ENCODE data around the gene EXD2.
"Not testable (repeated sequence)": the region's sequence is repeated elsewhere in the genome, so short reads cannot be mapped to it uniquely, and the experiment has no call there.

The EXD2 gene

DNA sequence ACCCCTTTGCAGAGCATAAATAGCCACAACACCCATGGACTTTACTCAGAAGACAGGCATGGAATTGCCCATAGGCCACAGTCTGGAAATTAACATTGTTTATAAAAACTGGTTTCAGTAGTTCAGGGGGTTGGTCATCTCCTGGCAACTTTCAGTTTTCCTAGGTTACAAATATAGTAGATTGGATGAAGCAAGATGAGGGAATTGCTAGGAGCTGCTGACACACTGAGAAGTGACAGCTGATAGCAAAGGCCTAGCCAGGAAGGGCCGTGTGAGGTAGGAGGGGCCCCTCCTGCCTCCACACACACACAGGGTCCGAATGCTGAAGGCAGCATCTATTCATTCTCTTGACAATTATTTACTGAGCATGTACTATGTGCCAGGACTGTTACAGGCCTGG is 76.9 kb downstream of the EXD2 start:
- Mint-ChIP-seq H3K27ac (no peak overlapping the region), H3K36me3 (no peaks in the 10 kb centered on the region), H3K4me1 (no peaks in the 10 kb centered on the region), H3K27me3 (peaks cover 9% of the 10 kb centered on the region), H3K9me3 (no peaks in the 10 kb centered on the region), H3K4me3 (no peak overlapping the region)
- no peak for DNase-seq (ENCODE audit: low spot score in 2 of 2)
- ATAC-seq (ENCODE audit: low read depth): no peak

DNA sequence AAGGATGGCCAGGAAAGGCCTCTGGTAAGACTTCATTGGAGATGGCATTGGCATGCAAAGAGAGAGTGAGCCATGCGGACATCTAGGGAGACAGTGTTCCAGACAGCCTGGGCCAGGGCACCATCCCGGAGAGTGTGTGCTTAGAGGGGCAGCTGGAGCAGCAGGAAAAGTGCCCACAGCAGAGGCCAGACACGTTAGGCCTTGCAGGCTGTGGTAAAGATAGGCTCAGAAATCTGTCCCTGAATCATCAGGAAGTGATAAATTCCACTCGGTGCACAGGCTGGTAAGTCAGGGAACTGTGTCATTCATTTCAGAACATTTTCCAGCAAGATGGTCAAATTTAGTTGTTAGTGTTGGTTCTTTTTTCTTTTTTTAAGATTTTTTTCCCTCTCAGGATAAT is 77.5 kb downstream of the EXD2 start:
- ATAC-seq (ENCODE audit: low read depth) (no peak), DNase-seq (ENCODE audit: low spot score in 2 of 2) (no peak)
- peaks cover 10% of the 10 kb centered on the region for H3K27me3 Mint-ChIP-seq
- no peak overlapping the region for H3K4me3 Mint-ChIP-seq
- no peak overlapping the region for H3K27ac Mint-ChIP-seq
- no peaks in the 10 kb centered on the region for H3K4me1 Mint-ChIP-seq
- H3K36me3 Mint-ChIP-seq: no peaks in the 10 kb centered on the region
- H3K9me3 Mint-ChIP-seq: no peaks in the 10 kb centered on the region

DNA sequence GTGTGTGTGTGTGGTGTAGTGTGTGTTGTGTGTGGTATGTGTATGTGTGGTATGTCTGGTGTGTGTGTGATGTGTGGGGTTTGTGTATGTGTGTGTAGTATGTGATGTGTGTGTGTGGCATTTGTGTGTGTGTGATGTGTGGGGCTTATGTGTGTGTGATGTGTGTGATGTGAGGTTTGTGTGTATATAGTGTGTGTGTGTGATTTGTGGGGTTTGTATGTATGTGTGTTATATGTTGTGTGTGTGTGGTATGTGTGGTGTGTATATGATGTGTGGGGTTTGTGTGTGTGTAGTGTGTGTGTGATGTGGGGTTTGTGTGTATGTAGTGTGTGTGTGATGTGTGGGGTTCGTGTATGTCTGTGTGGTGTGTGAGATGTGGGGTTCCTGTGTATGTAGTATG is 78.1 kb downstream of the EXD2 start:
- no peak for ATAC-seq (ENCODE audit: low read depth)
- Mint-ChIP-seq H3K27me3 (peaks cover 10% of the 10 kb centered on the region), H3K27ac (no peak overlapping the region)

DNA sequence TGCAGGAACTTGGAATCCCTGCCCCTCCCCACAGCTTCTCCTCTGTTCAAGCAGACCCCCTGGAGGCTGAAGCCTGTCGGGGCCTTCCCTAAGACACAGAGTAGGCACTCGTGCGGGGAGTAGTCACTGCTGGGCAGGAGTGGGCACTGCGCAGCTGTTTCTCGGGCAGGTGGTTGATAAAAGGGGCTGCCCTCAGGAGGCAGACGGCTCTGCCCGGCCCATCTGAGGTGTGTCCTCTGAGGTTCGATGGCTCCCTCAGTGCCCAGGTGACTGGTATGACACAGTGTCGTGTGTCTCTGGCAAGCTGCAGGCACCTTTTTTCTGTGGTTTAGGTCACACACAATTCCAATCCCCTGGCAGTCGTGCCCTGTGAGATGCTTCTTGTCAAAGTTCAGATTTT is 78.8 kb downstream of the EXD2 start:
- no peaks in the 10 kb centered on the region for H3K9me3 Mint-ChIP-seq
- no peak for DNase-seq (ENCODE audit: low spot score in 2 of 2)
- no peak overlapping the region for H3K27ac Mint-ChIP-seq
- no peak for ATAC-seq (ENCODE audit: low read depth)
- H3K4me1 Mint-ChIP-seq: no peaks in the 10 kb centered on the region
- no peaks in the 10 kb centered on the region for H3K36me3 Mint-ChIP-seq
- no peak overlapping the region for H3K4me3 Mint-ChIP-seq
- H3K27me3 Mint-ChIP-seq: peaks cover 13% of the 10 kb centered on the region

More for the DNA sequence above, 78.1 kb downstream of the EXD2 start:
- Mint-ChIP-seq H3K4me1 (no peaks in the 10 kb centered on the region), H3K9me3 (no peaks in the 10 kb centered on the region), H3K36me3 (no peaks in the 10 kb centered on the region), H3K4me3 (no peak overlapping the region)
- no peak for DNase-seq (ENCODE audit: low spot score in 2 of 2)

DNA sequence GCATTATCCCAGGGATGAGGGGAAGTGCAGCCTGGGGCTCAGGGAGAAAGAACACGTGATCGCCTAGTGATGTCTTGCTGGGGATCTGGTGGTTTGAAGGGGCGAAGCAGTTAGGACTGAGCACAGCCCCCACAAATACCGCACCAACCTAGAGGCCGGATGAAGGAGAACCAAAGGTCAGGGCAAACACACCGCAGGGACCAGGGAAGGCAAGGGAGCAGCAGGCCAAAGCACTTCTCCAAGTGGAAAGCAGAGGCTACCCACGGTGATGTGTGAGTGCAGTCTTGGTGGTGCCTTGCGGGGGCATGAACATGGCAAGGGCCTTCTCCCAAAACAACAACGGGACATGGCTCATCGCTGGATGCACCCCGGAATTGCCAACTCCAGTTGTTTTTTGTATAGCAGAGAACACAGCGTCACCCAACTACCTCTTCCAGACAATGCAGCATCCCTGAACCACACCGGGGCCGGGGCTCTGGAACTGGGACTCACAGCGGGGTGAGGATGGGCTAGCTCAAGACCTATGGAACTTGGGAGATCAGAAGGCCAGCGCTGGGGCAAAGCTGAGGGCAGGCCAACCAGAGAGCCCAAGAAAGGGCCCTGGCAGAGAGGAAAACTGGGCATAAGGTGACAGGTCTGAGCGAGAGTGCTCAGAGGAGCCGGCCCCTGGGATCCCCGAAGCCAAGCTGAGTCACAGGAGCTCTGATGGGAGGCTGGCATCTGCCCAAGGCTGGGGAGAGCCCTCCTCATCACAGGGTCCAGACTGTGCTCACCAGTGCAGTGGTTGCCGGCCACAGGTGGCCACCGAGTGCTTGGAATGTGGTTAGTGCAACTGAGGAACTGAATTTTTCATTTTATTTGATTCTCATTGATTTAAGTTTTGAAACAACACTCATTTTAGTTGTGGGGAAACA is 79.8 kb downstream of the EXD2 start:
- peaks cover 9% of the 10 kb centered on the region for H3K27me3 Mint-ChIP-seq
- H3K4me1 Mint-ChIP-seq: no peaks in the 10 kb centered on the region
- ATAC-seq (ENCODE audit: low read depth): no peak
- no peak overlapping the region for H3K4me3 Mint-ChIP-seq
- DNase-seq (ENCODE audit: low spot score in 2 of 2): no peak
- no peaks in the 10 kb centered on the region for H3K36me3 Mint-ChIP-seq
- peaks cover under 1% of the 10 kb centered on the region for H3K9me3 Mint-ChIP-seq
- no peak overlapping the region for H3K27ac Mint-ChIP-seq

DNA sequence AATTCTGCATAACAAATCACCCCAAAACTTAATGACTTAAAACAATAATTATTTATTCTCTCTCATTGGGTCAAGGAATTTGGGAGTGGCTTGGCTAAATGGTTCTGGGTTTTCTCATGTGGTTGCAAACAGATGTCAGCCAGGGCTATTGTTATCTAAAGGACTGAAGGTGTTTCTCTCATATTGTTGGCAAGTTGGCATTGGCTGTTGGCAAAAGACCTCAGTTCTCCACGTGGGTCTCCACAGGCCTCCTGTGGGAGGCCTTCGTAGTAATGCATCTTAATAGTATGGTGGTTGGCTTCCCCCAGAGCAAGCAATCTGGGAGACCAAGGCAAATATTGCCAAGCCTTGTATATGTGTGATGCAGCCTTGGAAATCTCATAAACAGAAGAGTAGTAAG is 83.0 kb downstream of the EXD2 start:
- Mint-ChIP-seq H3K4me3 (no peak overlapping the region), H3K4me1 (no peaks in the 10 kb centered on the region), H3K36me3 (no peaks in the 10 kb centered on the region), H3K27ac (no peak overlapping the region), H3K27me3 (peaks cover 9% of the 10 kb centered on the region), H3K9me3 (peaks cover 1% of the 10 kb centered on the region)
- DNase-seq (ENCODE audit: low spot score in 2 of 2): no peak
- ATAC-seq (ENCODE audit: low read depth): no peak

DNA sequence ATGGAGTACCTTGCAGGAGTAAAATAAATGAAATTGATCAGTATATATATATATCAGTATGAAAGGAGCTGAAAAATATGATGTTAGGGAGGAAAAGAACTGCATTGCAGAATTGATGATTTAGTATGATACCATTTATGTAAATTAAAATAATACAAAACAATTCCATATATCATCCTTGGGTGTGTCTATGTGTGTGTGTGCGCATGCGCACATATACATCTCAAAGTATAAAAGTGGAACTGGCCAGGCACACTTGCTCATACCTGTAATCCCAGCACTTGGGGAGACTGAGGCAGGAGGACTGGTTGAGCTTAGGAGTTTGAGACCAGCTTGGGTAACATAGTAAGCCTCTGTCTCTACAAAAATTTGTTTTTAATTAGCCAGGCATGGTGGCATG is 84.0 kb downstream of the EXD2 start:
- H3K4me3 Mint-ChIP-seq: no peak overlapping the region
- DNase-seq (ENCODE audit: low spot score in 2 of 2) (no peak), ATAC-seq (ENCODE audit: low read depth) (no peak)
- peaks cover 1% of the 10 kb centered on the region for H3K9me3 Mint-ChIP-seq
- peaks cover 11% of the 10 kb centered on the region for H3K27me3 Mint-ChIP-seq
- H3K36me3 Mint-ChIP-seq: no peaks in the 10 kb centered on the region
- H3K4me1 Mint-ChIP-seq: no peaks in the 10 kb centered on the region
- H3K27ac Mint-ChIP-seq: no peak overlapping the region

DNA sequence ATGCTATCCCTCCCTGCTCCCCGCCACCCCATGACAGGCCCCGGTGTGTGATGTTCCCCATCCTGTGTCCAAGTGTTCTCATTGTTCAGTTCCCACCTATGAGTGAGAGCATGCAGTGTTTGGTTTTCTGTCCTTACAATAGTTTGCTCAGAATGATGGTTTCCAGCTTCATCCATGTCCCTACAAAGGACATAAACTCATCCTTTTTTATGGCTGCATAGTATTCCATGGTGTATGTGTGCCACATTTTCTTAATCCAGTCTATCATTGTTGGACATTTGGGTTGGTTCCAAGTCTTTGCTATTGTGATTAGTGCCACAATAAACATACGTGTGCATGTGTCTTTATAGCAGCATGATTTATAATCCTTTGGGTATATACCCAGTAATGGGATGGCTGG is 86.1 kb downstream of the EXD2 start:
- not testable (repeated sequence) for H3K4me3 Mint-ChIP-seq; ATAC-seq (ENCODE audit: low read depth); H3K9me3 Mint-ChIP-seq; H3K27ac Mint-ChIP-seq; DNase-seq (ENCODE audit: low spot score in 2 of 2); H3K4me1 Mint-ChIP-seq; H3K36me3 Mint-ChIP-seq
- peaks cover 13% of the 10 kb centered on the region for H3K27me3 Mint-ChIP-seq

DNA sequence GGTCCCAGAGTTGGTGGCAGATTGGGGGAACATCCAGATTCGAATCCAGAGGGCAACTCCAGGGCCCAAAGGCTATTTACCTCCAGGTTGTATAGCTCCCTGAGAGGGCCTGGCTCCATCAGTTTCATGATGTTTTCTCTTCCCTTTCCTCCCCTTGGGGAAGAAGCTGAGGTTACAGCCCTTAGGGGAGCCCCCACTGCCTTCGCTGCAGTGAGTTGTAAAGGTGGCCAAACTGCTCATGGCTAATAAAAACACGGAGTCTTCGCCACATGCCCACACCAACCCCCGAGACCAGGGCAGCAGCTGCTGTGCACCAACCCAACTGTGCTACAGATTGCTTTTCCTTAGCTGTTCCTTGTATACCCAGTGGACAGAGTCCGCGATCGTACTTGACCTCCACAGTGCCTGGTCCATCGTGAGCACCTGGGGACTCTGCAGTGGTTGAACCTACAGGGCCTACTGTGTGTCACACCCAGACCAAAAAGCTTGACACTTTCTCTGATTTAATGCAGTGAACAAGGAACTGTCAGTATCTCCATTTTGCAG is 89.5 kb downstream of the EXD2 start:
- no peaks in the 10 kb centered on the region for H3K36me3 Mint-ChIP-seq
- H3K9me3 Mint-ChIP-seq: peaks cover 1% of the 10 kb centered on the region
- peaks cover 6% of the 10 kb centered on the region for H3K27me3 Mint-ChIP-seq
- DNase-seq (ENCODE audit: low spot score in 2 of 2): no peak
- H3K27ac Mint-ChIP-seq: no peak overlapping the region
- H3K4me1 Mint-ChIP-seq: no peaks in the 10 kb centered on the region
- H3K4me3 Mint-ChIP-seq: no peak overlapping the region
- no peak for ATAC-seq (ENCODE audit: low read depth)

DNA sequence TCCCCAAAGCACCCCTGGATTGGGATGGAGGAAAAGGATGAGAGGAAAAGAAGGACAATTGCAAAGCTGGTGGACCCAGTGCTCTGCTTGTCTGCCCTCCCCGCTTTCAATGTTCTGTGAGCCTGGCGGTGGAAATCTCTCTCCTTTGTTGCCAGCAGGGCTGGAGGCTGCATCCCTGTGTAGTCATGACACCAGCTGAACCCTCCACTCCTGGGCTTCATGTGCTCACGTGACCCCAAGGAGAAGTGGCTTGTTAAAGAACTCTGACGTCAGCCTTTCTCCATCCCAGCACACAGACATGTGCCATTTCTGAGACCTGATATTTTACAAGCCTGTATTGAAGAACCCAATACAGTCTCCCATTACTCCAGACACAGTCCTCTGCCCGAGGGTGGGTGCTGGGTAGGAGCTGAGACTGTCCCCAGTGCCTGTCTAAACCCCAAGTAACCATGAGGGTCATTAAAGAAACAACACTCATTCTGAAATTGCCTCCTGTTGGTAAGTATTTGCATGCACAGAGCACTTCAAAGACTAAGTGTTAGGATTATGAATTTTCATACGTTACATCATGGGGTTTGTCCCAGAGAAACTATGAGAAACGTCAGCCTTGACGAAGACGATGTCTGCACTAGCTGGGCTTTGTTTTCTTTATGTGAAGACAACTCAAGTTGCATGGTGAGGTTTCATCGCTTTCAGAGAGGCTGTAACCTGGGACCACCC is 90.3 kb downstream of the EXD2 start:
- Mint-ChIP-seq H3K27me3 (peaks cover 6% of the 10 kb centered on the region), H3K4me1 (no peaks in the 10 kb centered on the region), H3K36me3 (no peaks in the 10 kb centered on the region), H3K9me3 (no peaks in the 10 kb centered on the region), H3K27ac (no peak overlapping the region), H3K4me3 (no peak overlapping the region)
- ATAC-seq (ENCODE audit: low read depth): no peak
- no peak for DNase-seq (ENCODE audit: low spot score in 2 of 2)

DNA sequence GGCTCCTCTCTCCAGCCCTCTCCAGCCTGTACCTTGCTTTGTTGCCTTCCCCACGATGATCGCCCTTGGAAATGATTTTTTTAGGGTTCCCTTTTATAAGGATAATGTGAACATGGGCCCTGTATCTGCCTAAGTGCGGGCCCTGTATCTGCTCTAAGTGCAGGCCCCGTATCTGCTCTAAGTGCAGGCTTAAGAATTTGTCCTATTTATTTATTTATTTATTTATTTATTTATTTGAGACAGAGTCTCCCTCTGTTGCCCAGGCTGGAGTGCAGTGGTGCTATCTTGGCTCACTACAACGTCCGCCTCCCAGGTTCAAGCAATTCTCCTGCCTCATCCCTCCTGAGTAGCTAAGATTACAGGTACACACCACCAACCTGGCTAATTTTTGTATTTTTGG is 91.2 kb downstream of the EXD2 start:
- no peak for DNase-seq (ENCODE audit: low spot score in 2 of 2)
- no peaks in the 10 kb centered on the region for H3K4me1 Mint-ChIP-seq
- ATAC-seq (ENCODE audit: low read depth): no peak
- no peaks in the 10 kb centered on the region for H3K9me3 Mint-ChIP-seq
- no peaks in the 10 kb centered on the region for H3K36me3 Mint-ChIP-seq
- no peak overlapping the region for H3K4me3 Mint-ChIP-seq
- peaks cover 9% of the 10 kb centered on the region for H3K27me3 Mint-ChIP-seq
- H3K27ac Mint-ChIP-seq: no peak overlapping the region

DNA sequence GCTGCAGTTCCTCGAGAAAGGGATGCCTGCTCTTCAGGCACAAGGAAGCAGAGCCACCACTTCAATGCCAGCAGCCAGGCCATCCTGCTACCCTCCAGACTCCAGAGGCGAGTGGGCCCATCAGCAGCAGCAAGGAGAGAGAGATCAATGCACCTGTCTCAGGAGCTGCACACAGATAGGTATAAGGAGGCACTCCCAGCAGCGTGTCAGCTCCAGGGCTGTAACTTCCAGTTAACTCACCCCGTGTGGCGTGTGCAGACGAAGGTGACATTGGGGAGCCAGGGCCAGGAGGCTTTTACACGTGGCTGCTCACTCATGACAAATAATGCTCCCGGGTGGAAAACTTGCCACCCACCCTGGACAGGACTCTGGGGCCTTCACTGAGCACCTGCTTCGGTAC is 92.9 kb downstream of the EXD2 start:
- ATAC-seq (ENCODE audit: low read depth) (no peak), DNase-seq (ENCODE audit: low spot score in 2 of 2) (no peak)
- Mint-ChIP-seq H3K4me3 (no peak overlapping the region), H3K4me1 (no peaks in the 10 kb centered on the region), H3K9me3 (no peaks in the 10 kb centered on the region), H3K27me3 (peaks cover 9% of the 10 kb centered on the region), H3K36me3 (no peaks in the 10 kb centered on the region), H3K27ac (no peak overlapping the region)

DNA sequence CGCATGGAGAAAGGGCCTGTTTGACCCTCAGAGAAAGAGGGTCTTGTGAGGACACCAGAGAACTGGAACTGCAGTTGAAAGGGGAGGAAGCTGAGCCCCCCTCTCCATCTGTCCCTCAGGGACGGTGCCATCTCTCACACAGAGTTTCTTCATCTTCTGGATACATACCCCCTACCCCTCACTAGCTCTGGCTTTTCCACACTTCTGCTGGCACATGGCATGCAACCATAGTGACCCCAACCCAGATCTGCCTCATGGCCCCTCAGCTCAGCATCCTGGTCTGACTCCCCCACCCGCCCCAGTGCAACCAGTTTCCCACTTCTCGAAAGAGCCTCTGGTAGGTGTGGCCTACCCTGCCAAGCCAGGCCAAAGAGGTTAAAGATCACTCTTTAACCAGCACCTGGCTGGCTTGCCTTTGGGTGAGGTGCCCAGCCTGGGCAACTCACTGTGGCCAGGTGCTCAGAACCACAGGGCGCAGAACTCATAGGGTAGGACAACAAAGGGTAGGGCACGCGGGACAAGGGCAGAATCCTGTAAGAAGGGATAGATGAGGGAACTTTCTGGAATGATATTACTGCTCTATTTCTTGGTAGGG is 94.5 kb downstream of the EXD2 start:
- Mint-ChIP-seq H3K4me3 (no peak overlapping the region), H3K9me3 (no peaks in the 10 kb centered on the region), H3K4me1 (no peaks in the 10 kb centered on the region), H3K36me3 (no peaks in the 10 kb centered on the region), H3K27ac (no peak overlapping the region), H3K27me3 (peaks cover 7% of the 10 kb centered on the region)
- ATAC-seq (ENCODE audit: low read depth) (no peak), DNase-seq (ENCODE audit: low spot score in 2 of 2) (no peak)
